Calu3 (cell line): Measurements from ENCODE around the gene MTARC2. TPM values are rescaled to one million over a fixed set of nuclear protein-coding genes. Genes with fewer than 3 reads are reported as not detected.

Source experiments
- BruUV-seq: library from RNA; stranded (reverse); fragments of 400-500 nt; replicated peaks from 2 replicates; lab custom pipeline; 2021; lab: Mats Ljungman, UMichigan
- CTCF ChIA-PET: fragments of 300-600 bp; sonication (Branson Sonifier 250); formaldehyde crosslinking; loops from one replicate; lab custom pipeline; 2022; ENCODE audit warnings: antibody characterized with exemption; lab: Charles Lee
- DNase-seq: peaks from one replicate; pipeline ENCODE4 v3.0.0; 2022
- H3K27ac Mint-ChIP-seq: one replicate; pipeline ENCODE4 v1.8.0; 2022; ENCODE audit warnings: mixed read lengths; ENCODE audit not compliant: unreplicated experiment
- H3K27me3 Mint-ChIP-seq: one replicate; pipeline ENCODE4 v1.8.0; 2022; ENCODE audit warnings: mixed read lengths; ENCODE audit not compliant: unreplicated experiment
- H3K36me3 Mint-ChIP-seq: one replicate; pipeline ENCODE4 v1.8.0; 2022; ENCODE audit warnings: mild to moderate bottlenecking, moderate library complexity, mixed read lengths; ENCODE audit not compliant: insufficient read depth, unreplicated experiment
- H3K4me1 Mint-ChIP-seq: one replicate; pipeline ENCODE4 v1.8.0; 2022; ENCODE audit warnings: mild to moderate bottlenecking, low read depth, mixed read lengths; ENCODE audit not compliant: unreplicated experiment
- H3K4me3 Mint-ChIP-seq: one replicate; pipeline ENCODE4 v1.8.0; 2022; ENCODE audit warnings: mild to moderate bottlenecking, low read depth, moderate library complexity, mixed read lengths; ENCODE audit not compliant: unreplicated experiment
- H3K9me3 Mint-ChIP-seq: one replicate; pipeline ENCODE4 v1.8.0; 2022; ENCODE audit warnings: low read depth, mixed read lengths; ENCODE audit not compliant: unreplicated experiment
- intact Hi-C: fragments of 100-400 bp; cut with micrococcal nuclease; formaldehyde crosslinking; loops from one replicate; pipeline ENCODE4 v1.10.0; 2022; ENCODE audit not compliant: unreplicated experiment
- total RNA-seq: library from RNA; stranded (reverse); gene quantifications from 2 replicates; pipeline ENCODE4 v1.2.3, GENCODE V29; 2022
- TF ChIP-seq, protein P1 (sequence below): fragments of 200-600 bp; IDR thresholded peaks from one replicate; pipeline ENCODE4 v1.8.0; 2022; ENCODE audit warnings: antibody characterized with exemption; ENCODE audit not compliant: unreplicated experiment

Gene MTARC2
- total RNA-seq, 1 experiment from 2014 or later: 16.4 TPM

DNA sequence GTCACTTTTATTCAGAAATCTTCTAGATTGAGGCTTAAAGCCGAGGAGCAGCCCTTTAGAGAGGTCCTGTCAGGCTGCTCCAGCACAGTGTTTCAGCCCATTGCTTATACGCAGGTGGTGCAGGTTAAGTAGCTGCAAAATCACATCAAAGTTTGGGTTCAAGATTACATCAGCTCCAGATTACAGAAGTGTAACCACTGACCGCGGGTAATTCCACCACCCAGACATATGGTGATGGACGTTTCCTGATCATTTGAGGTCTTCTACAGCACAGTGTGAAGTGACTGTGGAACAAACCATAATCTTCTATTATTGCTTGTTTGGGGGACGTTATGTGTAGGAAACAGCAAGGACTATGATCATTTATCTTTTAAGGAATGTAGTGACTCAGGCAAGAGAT lies 46.1 kb upstream of the MTARC2 start:
- H3K36me3 Mint-ChIP-seq: no peaks in the 10 kb centered on the region
- TF ChIP-seq, protein P1, sequence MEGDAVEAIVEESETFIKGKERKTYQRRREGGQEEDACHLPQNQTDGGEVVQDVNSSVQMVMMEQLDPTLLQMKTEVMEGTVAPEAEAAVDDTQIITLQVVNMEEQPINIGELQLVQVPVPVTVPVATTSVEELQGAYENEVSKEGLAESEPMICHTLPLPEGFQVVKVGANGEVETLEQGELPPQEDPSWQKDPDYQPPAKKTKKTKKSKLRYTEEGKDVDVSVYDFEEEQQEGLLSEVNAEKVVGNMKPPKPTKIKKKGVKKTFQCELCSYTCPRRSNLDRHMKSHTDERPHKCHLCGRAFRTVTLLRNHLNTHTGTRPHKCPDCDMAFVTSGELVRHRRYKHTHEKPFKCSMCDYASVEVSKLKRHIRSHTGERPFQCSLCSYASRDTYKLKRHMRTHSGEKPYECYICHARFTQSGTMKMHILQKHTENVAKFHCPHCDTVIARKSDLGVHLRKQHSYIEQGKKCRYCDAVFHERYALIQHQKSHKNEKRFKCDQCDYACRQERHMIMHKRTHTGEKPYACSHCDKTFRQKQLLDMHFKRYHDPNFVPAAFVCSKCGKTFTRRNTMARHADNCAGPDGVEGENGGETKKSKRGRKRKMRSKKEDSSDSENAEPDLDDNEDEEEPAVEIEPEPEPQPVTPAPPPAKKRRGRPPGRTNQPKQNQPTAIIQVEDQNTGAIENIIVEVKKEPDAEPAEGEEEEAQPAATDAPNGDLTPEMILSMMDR: no peak
- H3K9me3 Mint-ChIP-seq: no peaks in the 10 kb centered on the region
- H3K4me1 Mint-ChIP-seq: no peaks in the 10 kb centered on the region
- no peak overlapping the region for H3K27ac Mint-ChIP-seq
- no peak for DNase-seq
- BruUV-seq: no TSS peak
- CTCF ChIA-PET: no interaction called here
- intact Hi-C loops: no loop called here
- peaks cover 7% of the 10 kb centered on the region for H3K27me3 Mint-ChIP-seq
- H3K4me3 Mint-ChIP-seq: no peak overlapping the region

GRCh38 chr1:220702733-220703270 lies 45.3 kb upstream of the MTARC2 start:
- BruUV-seq: no TSS peak
- H3K9me3 Mint-ChIP-seq: no peaks in the 10 kb centered on the region
- no peak overlapping the region for H3K4me3 Mint-ChIP-seq
- DNase-seq: no peak
- no peaks in the 10 kb centered on the region for H3K4me1 Mint-ChIP-seq
- intact Hi-C loops: no loop called here
- CTCF ChIA-PET: interaction anchor here (0.5 kb wide), 1 partner anchor 21 kb away, joined by 3 read pairs; no protein-coding TSS in a partner anchor
- no peak overlapping the region for H3K27ac Mint-ChIP-seq
- no peaks in the 10 kb centered on the region for H3K36me3 Mint-ChIP-seq
- TF ChIP-seq, protein P1: no peak
- H3K27me3 Mint-ChIP-seq: peaks cover 7% of the 10 kb centered on the region

- H3K4me1 Mint-ChIP-seq: no peaks in the 10 kb centered on the region
- TF ChIP-seq, protein P1: no peak
- no peak overlapping the region for H3K27ac Mint-ChIP-seq
- H3K27me3 Mint-ChIP-seq: peaks cover 7% of the 10 kb centered on the region
- intact Hi-C loops: no loop called here
- H3K36me3 Mint-ChIP-seq: no peaks in the 10 kb centered on the region
- no peaks in the 10 kb centered on the region for H3K9me3 Mint-ChIP-seq
- no TSS peak for BruUV-seq
- no peak overlapping the region for H3K4me3 Mint-ChIP-seq
- DNase-seq: no peak
- CTCF ChIA-PET: interaction anchor here (0.5 kb wide), 1 partner anchor 21 kb away, joined by 3 read pairs; no protein-coding TSS in a partner anchor
Observed at GRCh38 chr1:220703305-220703704, 44.8 kb upstream of the MTARC2 start.

DNA sequence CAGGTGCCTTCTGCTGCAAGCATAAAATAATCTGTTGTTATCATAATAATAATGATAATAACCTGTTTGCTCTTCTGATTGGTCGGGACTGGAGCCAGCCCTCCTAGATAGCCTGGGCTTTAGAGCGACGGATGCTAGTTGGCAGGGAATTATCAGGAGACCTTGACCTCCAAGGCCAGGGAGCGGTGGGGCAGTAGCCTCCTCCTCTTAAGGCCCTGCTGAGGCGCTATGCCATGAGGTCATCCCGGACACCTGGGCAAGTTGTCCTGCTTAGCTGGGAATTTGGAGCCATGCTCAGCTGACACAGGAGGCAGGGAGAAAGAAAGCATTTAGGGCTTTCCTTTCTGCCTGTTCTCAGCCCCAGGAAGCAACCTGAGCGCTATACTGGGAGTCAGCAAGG lies 42.3 kb upstream of the MTARC2 start:
- CTCF ChIA-PET: no interaction called here
- H3K27me3 Mint-ChIP-seq: peaks cover 7% of the 10 kb centered on the region
- no peaks in the 10 kb centered on the region for H3K36me3 Mint-ChIP-seq

More for the DNA sequence above, 42.3 kb upstream of the MTARC2 start:
- Mint-ChIP-seq H3K27ac (no peak overlapping the region), H3K9me3 (no peaks in the 10 kb centered on the region), H3K4me1 (no peaks in the 10 kb centered on the region), H3K4me3 (no peak overlapping the region)
- intact Hi-C loops: no loop called here
- DNase-seq: no peak
- TF ChIP-seq, protein P1: no peak
- no TSS peak for BruUV-seq
